Liver (tissue), 9 donors: ENCODE measurements around the gene MCF2L2. TPM values are rescaled to one million over a fixed set of nuclear protein-coding genes. Genes with fewer than 3 reads are reported as not detected.

Source experiments
- DNase-seq: peaks from one replicate; pipeline ENCODE4 v3.0.0-alpha.2; 2017; ENCODE audit warnings: low spot score
- H3K27ac ChIP-seq, 2 donors: one replicate each; pipeline ENCODE4 v1.7.0; 2013; ENCODE audit warnings: inconsistent platforms in 2 of 2, low read length in 2 of 2, control low read depth in 1 of 2, low read depth in 1 of 2, mild to moderate bottlenecking in 1 of 2
- H3K27me3 ChIP-seq, 4 donors: one replicate each; pipeline versions ENCODE4 v1.6.1 to v1.7.0; 2013; ENCODE audit warnings: low read length in 3 of 4, inconsistent platforms in 1 of 4, mild to moderate bottlenecking in 1 of 4, moderate library complexity in 1 of 4; ENCODE audit not compliant: control insufficient read depth in 4 of 4, insufficient read depth in 4 of 4
- H3K36me3 ChIP-seq, 4 donors: one replicate each; pipeline versions ENCODE4 v1.6.1 to v1.7.0; 2013; ENCODE audit warnings: low read length in 3 of 4, mild to moderate bottlenecking in 3 of 4, low read depth in 1 of 4, moderate library complexity in 1 of 4; ENCODE audit not compliant: control insufficient read depth in 4 of 4, insufficient read depth in 3 of 4
- H3K4me1 ChIP-seq, 4 donors: one replicate each; pipeline versions ENCODE4 v1.6.1 to v1.7.0; 2013; ENCODE audit warnings: low read length in 3 of 4, mild to moderate bottlenecking in 3 of 4, moderate library complexity in 1 of 4; ENCODE audit not compliant: control insufficient read depth in 4 of 4, insufficient read depth in 4 of 4
- H3K4me3 ChIP-seq, 3 donors: one replicate each; pipeline versions ENCODE4 v1.6.1 to v1.7.0; 2013; ENCODE audit warnings: low read length in 3 of 3, control low read depth in 1 of 3, low read depth in 1 of 3, mild to moderate bottlenecking in 1 of 3
- H3K9ac ChIP-seq, 2 donors: one replicate each; pipeline ENCODE4 v1.7.0; 2013; ENCODE audit warnings: low read length in 2 of 2, mild to moderate bottlenecking in 2 of 2, moderate library complexity in 2 of 2, control low read depth in 1 of 2, low read depth in 1 of 2
- H3K9me3 ChIP-seq, 4 donors: one replicate each; pipeline versions ENCODE4 v1.6.1 to v1.7.0; 2013; ENCODE audit warnings: low read length in 3 of 4; ENCODE audit not compliant: control insufficient read depth in 4 of 4
- EGR1 ChIP-seq, 2 donors: IDR thresholded peaks; 2 replicates each; pipeline ENCODE4 v1.6.1; 2016 to 2018; ENCODE audit warnings: antibody characterized with exemption in 2 of 2, low read depth in 2 of 2
- FOXA1 ChIP-seq: IDR thresholded peaks from 2 replicates; pipeline ENCODE4 v1.6.1; 2016; ENCODE audit warnings: antibody characterized with exemption
- FOXA2 ChIP-seq: IDR thresholded peaks from 2 replicates; pipeline ENCODE4 v1.6.1; 2016; ENCODE audit warnings: antibody characterized with exemption
- GABPA ChIP-seq, 2 donors: IDR thresholded peaks in 1 of 2; conservative IDR thresholded peaks in 1 of 2; 2 replicates each; pipeline ENCODE4 v1.6.1; 2016; ENCODE audit warnings: antibody characterized with exemption in 2 of 2, mild to moderate bottlenecking in 1 of 2, moderate library complexity in 1 of 2
- HNF4A ChIP-seq, 2 donors: conservative IDR thresholded peaks; 2 replicates each; pipeline ENCODE4 v1.6.1; 2016; ENCODE audit warnings: antibody characterized with exemption in 2 of 2, mild to moderate bottlenecking in 2 of 2
- JUND ChIP-seq, 2 donors: IDR thresholded peaks; 2 replicates each; pipeline ENCODE4 v1.6.1; 2016; ENCODE audit warnings: antibody characterized with exemption in 2 of 2
- NR2F2 ChIP-seq: IDR thresholded peaks from 2 replicates; pipeline ENCODE4 v1.6.1; 2016; ENCODE audit warnings: antibody characterized with exemption
- YY1 ChIP-seq: IDR thresholded peaks from 2 replicates; pipeline ENCODE4 v1.6.1; 2016; ENCODE audit warnings: antibody characterized with exemption, mild to moderate bottlenecking
- WGBS: extraction: QIAGEN DNeasy Blood & Tissue Kit; methylation state at CpG from one replicate; pipeline ENCODE4 v1.1.7; 2013; 5-methylcytosine and 5-hydroxymethylcytosine counted together
- polyA plus RNA-seq, 2 donors: library from polyadenylated mRNA; stranded (reverse) in 1 of 2; unstranded in 1 of 2; fragments of 200-250 nt in 1 of 2; fragments of >200 nt in 1 of 2; fragmentation: Nextera tagmentation in 1 of 2; extraction: Ambion mirVana in 1 of 2; gene quantifications; one replicate each; pipeline versions ENCODE4 v1.2.1 to v1.2.3, GENCODE V29; 2013 to 2015
- total RNA-seq, 2 donors: library from RNA; depleted of rRNA; stranded (reverse); fragments of >200 nt; gene quantifications; one replicate each; pipeline ENCODE4 v1.2.3, GENCODE V29; 2014
- TF ChIP-seq, protein P1 (sequence below): fragments of 150-350 bp; IDR thresholded peaks from 2 replicates; pipeline ENCODE4 v1.5.1; 2017; ENCODE audit warnings: improper control_type of control experiment, low read depth, low read length; ENCODE audit not compliant: missing input control
- TF ChIP-seq, protein P2 (sequence below): IDR thresholded peaks from 2 replicates; pipeline ENCODE4 v1.6.1; 2016; ENCODE audit warnings: antibody characterized with exemption
- TF ChIP-seq, protein P3 (sequence below): IDR thresholded peaks from 2 replicates; pipeline ENCODE4 v1.6.1; 2016; ENCODE audit warnings: antibody characterized with exemption
- TF ChIP-seq, protein P4 (sequence below): IDR thresholded peaks from 2 replicates; pipeline ENCODE4 v1.6.1; 2016; ENCODE audit warnings: antibody characterized with exemption, mild to moderate bottlenecking
- TF ChIP-seq, protein P5 (sequence below): IDR thresholded peaks from 2 replicates; pipeline ENCODE4 v1.6.1; 2016; ENCODE audit warnings: antibody characterized with exemption
- donor health status: healthy.
- donor health status: healthy.
- donor health status: healthy.
- donor health status: healthy.
- donor health status: healthy.

The MCF2L2 gene
- total and polyA plus RNA-seq, 4 donors, result 0.02 to 0.47 (median 0.17) TPM; not detected in 1

DNA sequence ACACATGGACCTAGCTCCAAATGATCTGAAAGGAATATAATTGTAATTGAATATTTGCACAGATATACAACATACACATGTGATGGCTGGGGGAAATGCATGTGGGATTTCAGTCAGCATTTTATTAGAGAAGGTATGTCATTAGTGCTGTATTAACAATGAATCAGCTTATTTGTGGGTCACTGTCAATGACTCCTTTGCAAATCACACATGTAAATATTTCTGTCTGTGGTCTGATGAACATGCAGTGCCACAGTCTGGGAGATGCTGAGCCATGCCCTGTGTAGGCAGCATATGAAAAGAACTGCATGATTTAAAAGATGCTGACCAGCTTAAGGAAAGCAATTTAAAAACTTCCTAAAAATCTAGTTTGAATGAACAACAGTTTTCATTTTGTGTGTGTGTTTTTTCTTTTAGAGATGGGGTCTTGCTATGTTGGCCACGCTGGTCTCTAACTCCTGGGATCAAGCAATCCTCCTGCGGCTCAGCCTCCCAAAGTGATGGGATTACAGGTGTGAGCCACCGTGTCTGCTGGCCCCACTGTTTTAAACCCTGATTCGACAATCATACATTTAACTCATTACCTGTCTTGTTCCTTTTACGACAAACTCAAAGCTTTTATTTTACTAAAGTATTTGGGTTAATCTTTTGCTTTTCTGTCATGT lies 176.2 kb downstream of the MCF2L2 start:
- H3K9ac ChIP-seq, result no peak overlapping the region
- TF ChIP-seq, protein P1, sequence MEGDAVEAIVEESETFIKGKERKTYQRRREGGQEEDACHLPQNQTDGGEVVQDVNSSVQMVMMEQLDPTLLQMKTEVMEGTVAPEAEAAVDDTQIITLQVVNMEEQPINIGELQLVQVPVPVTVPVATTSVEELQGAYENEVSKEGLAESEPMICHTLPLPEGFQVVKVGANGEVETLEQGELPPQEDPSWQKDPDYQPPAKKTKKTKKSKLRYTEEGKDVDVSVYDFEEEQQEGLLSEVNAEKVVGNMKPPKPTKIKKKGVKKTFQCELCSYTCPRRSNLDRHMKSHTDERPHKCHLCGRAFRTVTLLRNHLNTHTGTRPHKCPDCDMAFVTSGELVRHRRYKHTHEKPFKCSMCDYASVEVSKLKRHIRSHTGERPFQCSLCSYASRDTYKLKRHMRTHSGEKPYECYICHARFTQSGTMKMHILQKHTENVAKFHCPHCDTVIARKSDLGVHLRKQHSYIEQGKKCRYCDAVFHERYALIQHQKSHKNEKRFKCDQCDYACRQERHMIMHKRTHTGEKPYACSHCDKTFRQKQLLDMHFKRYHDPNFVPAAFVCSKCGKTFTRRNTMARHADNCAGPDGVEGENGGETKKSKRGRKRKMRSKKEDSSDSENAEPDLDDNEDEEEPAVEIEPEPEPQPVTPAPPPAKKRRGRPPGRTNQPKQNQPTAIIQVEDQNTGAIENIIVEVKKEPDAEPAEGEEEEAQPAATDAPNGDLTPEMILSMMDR, result no peak
- TF ChIP-seq HNF4A (conservative IDR thresholded peaks at IDR 0.05) (no peak), GABPA (IDR thresholded peaks at IDR 0.05 in 1 of 2, conservative IDR thresholded peaks at IDR 0.05 in 1 of 2) (no peak), FOXA2 (no peak), EGR1 (IDR thresholded peaks at IDR 0.05; ENCODE audit: low read depth in 2 of 2) (no peak), NR2F2 (no peak), JUND (IDR thresholded peaks at IDR 0.05) (no peak), YY1 (no peak), FOXA1 (no peak)
- TF ChIP-seq, protein P2, sequence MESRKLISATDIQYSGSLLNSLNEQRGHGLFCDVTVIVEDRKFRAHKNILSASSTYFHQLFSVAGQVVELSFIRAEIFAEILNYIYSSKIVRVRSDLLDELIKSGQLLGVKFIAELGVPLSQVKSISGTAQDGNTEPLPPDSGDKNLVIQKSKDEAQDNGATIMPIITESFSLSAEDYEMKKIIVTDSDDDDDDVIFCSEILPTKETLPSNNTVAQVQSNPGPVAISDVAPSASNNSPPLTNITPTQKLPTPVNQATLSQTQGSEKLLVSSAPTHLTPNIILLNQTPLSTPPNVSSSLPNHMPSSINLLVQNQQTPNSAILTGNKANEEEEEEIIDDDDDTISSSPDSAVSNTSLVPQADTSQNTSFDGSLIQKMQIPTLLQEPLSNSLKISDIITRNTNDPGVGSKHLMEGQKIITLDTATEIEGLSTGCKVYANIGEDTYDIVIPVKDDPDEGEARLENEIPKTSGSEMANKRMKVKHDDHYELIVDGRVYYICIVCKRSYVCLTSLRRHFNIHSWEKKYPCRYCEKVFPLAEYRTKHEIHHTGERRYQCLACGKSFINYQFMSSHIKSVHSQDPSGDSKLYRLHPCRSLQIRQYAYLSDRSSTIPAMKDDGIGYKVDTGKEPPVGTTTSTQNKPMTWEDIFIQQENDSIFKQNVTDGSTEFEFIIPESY, result no peak
- TF ChIP-seq, protein P3, sequence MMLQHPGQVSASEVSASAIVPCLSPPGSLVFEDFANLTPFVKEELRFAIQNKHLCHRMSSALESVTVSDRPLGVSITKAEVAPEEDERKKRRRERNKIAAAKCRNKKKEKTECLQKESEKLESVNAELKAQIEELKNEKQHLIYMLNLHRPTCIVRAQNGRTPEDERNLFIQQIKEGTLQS, result no peak
- TF ChIP-seq, protein P4, sequence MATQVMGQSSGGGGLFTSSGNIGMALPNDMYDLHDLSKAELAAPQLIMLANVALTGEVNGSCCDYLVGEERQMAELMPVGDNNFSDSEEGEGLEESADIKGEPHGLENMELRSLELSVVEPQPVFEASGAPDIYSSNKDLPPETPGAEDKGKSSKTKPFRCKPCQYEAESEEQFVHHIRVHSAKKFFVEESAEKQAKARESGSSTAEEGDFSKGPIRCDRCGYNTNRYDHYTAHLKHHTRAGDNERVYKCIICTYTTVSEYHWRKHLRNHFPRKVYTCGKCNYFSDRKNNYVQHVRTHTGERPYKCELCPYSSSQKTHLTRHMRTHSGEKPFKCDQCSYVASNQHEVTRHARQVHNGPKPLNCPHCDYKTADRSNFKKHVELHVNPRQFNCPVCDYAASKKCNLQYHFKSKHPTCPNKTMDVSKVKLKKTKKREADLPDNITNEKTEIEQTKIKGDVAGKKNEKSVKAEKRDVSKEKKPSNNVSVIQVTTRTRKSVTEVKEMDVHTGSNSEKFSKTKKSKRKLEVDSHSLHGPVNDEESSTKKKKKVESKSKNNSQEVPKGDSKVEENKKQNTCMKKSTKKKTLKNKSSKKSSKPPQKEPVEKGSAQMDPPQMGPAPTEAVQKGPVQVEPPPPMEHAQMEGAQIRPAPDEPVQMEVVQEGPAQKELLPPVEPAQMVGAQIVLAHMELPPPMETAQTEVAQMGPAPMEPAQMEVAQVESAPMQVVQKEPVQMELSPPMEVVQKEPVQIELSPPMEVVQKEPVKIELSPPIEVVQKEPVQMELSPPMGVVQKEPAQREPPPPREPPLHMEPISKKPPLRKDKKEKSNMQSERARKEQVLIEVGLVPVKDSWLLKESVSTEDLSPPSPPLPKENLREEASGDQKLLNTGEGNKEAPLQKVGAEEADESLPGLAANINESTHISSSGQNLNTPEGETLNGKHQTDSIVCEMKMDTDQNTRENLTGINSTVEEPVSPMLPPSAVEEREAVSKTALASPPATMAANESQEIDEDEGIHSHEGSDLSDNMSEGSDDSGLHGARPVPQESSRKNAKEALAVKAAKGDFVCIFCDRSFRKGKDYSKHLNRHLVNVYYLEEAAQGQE, result no peak
- TF ChIP-seq, protein P5, sequence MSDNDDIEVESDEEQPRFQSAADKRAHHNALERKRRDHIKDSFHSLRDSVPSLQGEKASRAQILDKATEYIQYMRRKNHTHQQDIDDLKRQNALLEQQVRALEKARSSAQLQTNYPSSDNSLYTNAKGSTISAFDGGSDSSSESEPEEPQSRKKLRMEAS, result no peak
- H3K4me1 ChIP-seq, result peaks cover 4 to 13% (median 7%) of the 10 kb centered on the region in 4 donors
- WGBS, result 92% methylated on average over 5 of the region's 5 CpGs
- no peak overlapping the region for H3K4me3 ChIP-seq
- no peak overlapping the region for H3K27ac ChIP-seq
- no peaks in the 10 kb centered on the region for H3K36me3 ChIP-seq
- no peaks in the 10 kb centered on the region for H3K27me3 ChIP-seq
- H3K9me3 ChIP-seq, result no peaks in the 10 kb centered on the region
- DNase-seq, result no peak
